ENCODE results near the gene LGALS7B. TPM values are rescaled to one million over a fixed set of nuclear protein-coding genes. Genes with fewer than 3 reads are reported as not detected.
A peak's percentile ranks its signal among the peaks of the same experiment; 100 is the strongest.

LGALS7B gene
- total RNA-seq, 2 donors from 2014 or later: 3.8 to 9.8 TPM

- H3K36me3 ChIP-seq: no peaks in the 10 kb centered on the region
- H3K4me3 ChIP-seq: no peak overlapping the region
- no peak for DNase-seq (ENCODE audit: low spot score)
- no peaks in the 10 kb centered on the region for H3K9me3 ChIP-seq
- H3K4me1 ChIP-seq (replicated peaks): peaks cover 7% of the 10 kb centered on the region
- no peaks in the 10 kb centered on the region for H3K27me3 ChIP-seq (replicated peaks; ENCODE audit: insufficient read depth)
- H3K27ac ChIP-seq: no peak overlapping the region
- intact Hi-C loops (cut with DNase I): loop anchor here (10.0 kb wide), 2 partner anchors 105 to 185 kb away; partner anchors contain the start of gene ACTN4
- WGBS: 80% methylated on average over 4 of the region's 4 CpGs
- TF ChIP-seq POLR2AphosphoS5 (IDR thresholded peaks at IDR 0.05): no peak
- TF ChIP-seq, protein P1, sequence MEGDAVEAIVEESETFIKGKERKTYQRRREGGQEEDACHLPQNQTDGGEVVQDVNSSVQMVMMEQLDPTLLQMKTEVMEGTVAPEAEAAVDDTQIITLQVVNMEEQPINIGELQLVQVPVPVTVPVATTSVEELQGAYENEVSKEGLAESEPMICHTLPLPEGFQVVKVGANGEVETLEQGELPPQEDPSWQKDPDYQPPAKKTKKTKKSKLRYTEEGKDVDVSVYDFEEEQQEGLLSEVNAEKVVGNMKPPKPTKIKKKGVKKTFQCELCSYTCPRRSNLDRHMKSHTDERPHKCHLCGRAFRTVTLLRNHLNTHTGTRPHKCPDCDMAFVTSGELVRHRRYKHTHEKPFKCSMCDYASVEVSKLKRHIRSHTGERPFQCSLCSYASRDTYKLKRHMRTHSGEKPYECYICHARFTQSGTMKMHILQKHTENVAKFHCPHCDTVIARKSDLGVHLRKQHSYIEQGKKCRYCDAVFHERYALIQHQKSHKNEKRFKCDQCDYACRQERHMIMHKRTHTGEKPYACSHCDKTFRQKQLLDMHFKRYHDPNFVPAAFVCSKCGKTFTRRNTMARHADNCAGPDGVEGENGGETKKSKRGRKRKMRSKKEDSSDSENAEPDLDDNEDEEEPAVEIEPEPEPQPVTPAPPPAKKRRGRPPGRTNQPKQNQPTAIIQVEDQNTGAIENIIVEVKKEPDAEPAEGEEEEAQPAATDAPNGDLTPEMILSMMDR (IDR thresholded peaks at IDR 0.05): no peak
- no peak for TF ChIP-seq POLR2A (IDR thresholded peaks at IDR 0.05)
These were observed 41.2 kb downstream of the LGALS7B start for GRCh38 chr19:38830039-38830733.

- Histone ChIP-seq H3K36me3 (peaks cover 0 to 2% of the 10 kb centered on the region in 2 donors), H3K27me3 (replicated peaks; ENCODE audit: insufficient read depth) (no peaks in the 10 kb centered on the region), H3K9me3 (no peaks in the 10 kb centered on the region), H3K4me1 (replicated peaks) (peaks cover 16% of the 10 kb centered on the region), H3K4me3 (peak overlapping the region; percentile 57 to 58), H3K27ac (peak overlapping the region; percentile 88 to 89)
- WGBS: 2% methylated on average over 16 of the region's 16 CpGs
- DNase-seq (ENCODE audit: low spot score): peak; percentile 65
- intact Hi-C loops (cut with DNase I): loop anchor here (10.0 kb wide), 2 partner anchors 106 to 186 kb away; partner anchors contain the start of gene ACTN4
- TF ChIP-seq POLR2AphosphoS5 (IDR thresholded peaks at IDR 0.05) (no peak), POLR2A (IDR thresholded peaks at IDR 0.05) (no peak)
- TF ChIP-seq, protein P1 (IDR thresholded peaks at IDR 0.05): no peak
These were observed 42.2 kb downstream of the LGALS7B start for GRCh38 chr19:38831142-38831605.

GRCh38 chr19:38833092-38833425, 44.1 kb downstream of the LGALS7B start:
- no peak overlapping the region for H3K4me3 ChIP-seq
- WGBS: 96% methylated on average over 7 of the region's 7 CpGs
- peaks cover 27% of the 10 kb centered on the region for H3K4me1 ChIP-seq (replicated peaks)
- H3K27me3 ChIP-seq (replicated peaks; ENCODE audit: insufficient read depth): no peaks in the 10 kb centered on the region
- no peak for DNase-seq (ENCODE audit: low spot score)
- no peak for TF ChIP-seq POLR2A (IDR thresholded peaks at IDR 0.05)
- TF ChIP-seq, protein P1 (IDR thresholded peaks at IDR 0.05): no peak
- no peak for TF ChIP-seq POLR2AphosphoS5 (IDR thresholded peaks at IDR 0.05)
- intact Hi-C loops (cut with DNase I): loop anchor here (10.0 kb wide), 2 partner anchors 108 to 188 kb away; partner anchors contain the start of gene ACTN4
- peak overlapping the region in 1 of 2 donors; percentile 88 for H3K27ac ChIP-seq
- H3K9me3 ChIP-seq: no peaks in the 10 kb centered on the region
- peaks cover 0 to 9% of the 10 kb centered on the region in 2 donors for H3K36me3 ChIP-seq

- peaks cover 0 to 9% of the 10 kb centered on the region in 2 donors for H3K36me3 ChIP-seq
- WGBS: 96% methylated on average over 4 of the region's 4 CpGs
- H3K27me3 ChIP-seq (replicated peaks; ENCODE audit: insufficient read depth): no peaks in the 10 kb centered on the region
- H3K4me3 ChIP-seq: no peak overlapping the region
- peaks cover 34% of the 10 kb centered on the region for H3K4me1 ChIP-seq (replicated peaks)
- no peak for DNase-seq (ENCODE audit: low spot score)
- no peak for TF ChIP-seq POLR2AphosphoS5 (IDR thresholded peaks at IDR 0.05)
- no peak for TF ChIP-seq POLR2A (IDR thresholded peaks at IDR 0.05)
- TF ChIP-seq, protein P1 (IDR thresholded peaks at IDR 0.05): no peak
- no peaks in the 10 kb centered on the region for H3K9me3 ChIP-seq
- peak overlapping the region in 1 of 2 donors; percentile 88 for H3K27ac ChIP-seq
- intact Hi-C loops (cut with DNase I): loop anchor here (10.0 kb wide), 2 partner anchors 109 to 189 kb away; partner anchors contain the start of gene ACTN4
These were observed 45.1 kb downstream of the LGALS7B start for GRCh38 chr19:38834104-38834490.

All from prostate gland (tissue), 2 donors.